Karpas-422 (cell line): ENCODE measurements around the gene TMEM125. TPM values are rescaled to one million over a fixed set of nuclear protein-coding genes. Genes with fewer than 3 reads are reported as not detected.

Experiments used
- DNase-seq: peaks from one replicate; pipeline ENCODE4 v3.0.0-alpha.2; 2015
- H2AFZ ChIP-seq: fragments of 200-600 bp; sonication (generic); 2 replicates; pipeline ENCODE4 v1.6.1; 2014; ENCODE audit warnings: antibody characterized with exemption, low read length, mixed read lengths
- H3K27ac ChIP-seq: fragments of 200-600 bp; sonication (generic); 2 replicates; pipeline ENCODE4 v1.5.1; 2014; ENCODE audit warnings: mild to moderate bottlenecking, low read length, moderate library complexity
- H3K27me3 ChIP-seq: fragments of 200-600 bp; sonication (generic); 2 replicates; pipeline ENCODE4 v1.6.1; 2014; ENCODE audit warnings: low read length, mixed read lengths
- H3K36me3 ChIP-seq: fragments of 200-600 bp; sonication (generic); 2 replicates; pipeline ENCODE4 v1.6.1; 2014; ENCODE audit warnings: low read length, mixed read lengths; ENCODE audit not compliant: insufficient read depth
- H3K4me1 ChIP-seq: fragments of 200-600 bp; sonication (generic); 2 replicates; pipeline ENCODE4 v1.6.1; 2014; ENCODE audit warnings: mild to moderate bottlenecking, low read length, mixed read lengths
- H3K4me2 ChIP-seq: fragments of 200-600 bp; sonication (generic); 2 replicates; pipeline ENCODE4 v1.6.1; 2014; ENCODE audit warnings: low read length, low read depth, mild to moderate bottlenecking; ENCODE audit not compliant: poor library complexity, severe bottlenecking
- H3K4me3 ChIP-seq: fragments of 200-600 bp; sonication (generic); 2 replicates; pipeline ENCODE4 v1.5.1; 2014; ENCODE audit warnings: mild to moderate bottlenecking, antibody characterized with exemption, low read length, mixed read lengths
- H3K79me2 ChIP-seq: fragments of 200-600 bp; sonication (generic); 2 replicates; pipeline ENCODE4 v1.6.1; 2014; ENCODE audit warnings: mild to moderate bottlenecking, low read length, mixed read lengths
- H3K9ac ChIP-seq: fragments of 200-600 bp; sonication (generic); 2 replicates; pipeline ENCODE4 v1.6.0; 2014; ENCODE audit warnings: low read length
- H3K9me2 ChIP-seq: fragments of 200-600 bp; sonication (generic), shearing (Covaris generic); replicated peaks from 2 replicates; pipeline ENCODE4 v1.6.0; 2014; ENCODE audit warnings: mild to moderate bottlenecking, low read length, moderate library complexity; ENCODE audit not compliant: insufficient read depth
- H3K9me3 ChIP-seq: fragments of 300-700, 200-600 bp; sonication (generic); 2 replicates; pipeline ENCODE4 v1.6.1; 2014; ENCODE audit warnings: low read length, mixed read lengths
- H4K20me1 ChIP-seq: fragments of 200-600 bp; sonication (generic); 2 replicates; pipeline ENCODE4 v1.6.1; 2014; ENCODE audit warnings: mild to moderate bottlenecking, antibody characterized with exemption, low read length, low read depth; ENCODE audit not compliant: insufficient read depth
- total RNA-seq: library from RNA; depleted of rRNA; stranded (reverse); fragments of >200 nt; shearing (Covaris generic); gene quantifications from 2 replicates; pipeline ENCODE4 v1.2.3, GENCODE V29; 2014; ENCODE audit warnings: low replicate concordance

The TMEM125 gene
- total RNA-seq, 1 experiment from 2014 or later: not detected

- Histone ChIP-seq H3K9ac (no peak overlapping the region), H4K20me1 (no peaks in the 10 kb centered on the region), H3K4me3 (no peak overlapping the region), H3K4me1 (no peaks in the 10 kb centered on the region), H3K36me3 (no peaks in the 10 kb centered on the region), H3K79me2 (no peaks in the 10 kb centered on the region), H3K4me2 (no peak overlapping the region), H3K27me3 (no peaks in the 10 kb centered on the region), H3K9me2 (no peaks in the 10 kb centered on the region), H3K9me3 (no peaks in the 10 kb centered on the region), H3K27ac (no peak overlapping the region), H2AFZ (no peak overlapping the region)
- no peak for DNase-seq
Measured at GRCh38 chr1:43312663-43313515, 43.1 kb downstream of the TMEM125 start.

- Histone ChIP-seq H3K27ac (no peak overlapping the region), H3K9me2 (no peaks in the 10 kb centered on the region), H3K9me3 (no peaks in the 10 kb centered on the region), H2AFZ (no peak overlapping the region), H3K9ac (no peak overlapping the region), H3K4me3 (no peak overlapping the region), H3K79me2 (no peaks in the 10 kb centered on the region), H4K20me1 (no peaks in the 10 kb centered on the region), H3K4me1 (no peaks in the 10 kb centered on the region), H3K36me3 (no peaks in the 10 kb centered on the region), H3K27me3 (no peaks in the 10 kb centered on the region), H3K4me2 (no peak overlapping the region)
- DNase-seq: no peak
Measured at GRCh38 chr1:43313771-43314170, 44.0 kb downstream of the TMEM125 start.

GRCh38 chr1:43314233-43314632 lies 44.5 kb downstream of the TMEM125 start:
- no peaks in the 10 kb centered on the region for H3K4me1 ChIP-seq
- H3K27me3 ChIP-seq: no peaks in the 10 kb centered on the region
- no peaks in the 10 kb centered on the region for H4K20me1 ChIP-seq
- H3K79me2 ChIP-seq: no peaks in the 10 kb centered on the region
- H3K9me3 ChIP-seq: no peaks in the 10 kb centered on the region
- H3K9ac ChIP-seq: no peak overlapping the region
- no peaks in the 10 kb centered on the region for H3K9me2 ChIP-seq
- no peak overlapping the region for H3K4me2 ChIP-seq
- DNase-seq: no peak
- H2AFZ ChIP-seq: no peak overlapping the region
- H3K4me3 ChIP-seq: no peak overlapping the region
- H3K27ac ChIP-seq: no peak overlapping the region
- H3K36me3 ChIP-seq: no peaks in the 10 kb centered on the region

- no peak overlapping the region for H2AFZ ChIP-seq
- no peaks in the 10 kb centered on the region for H3K27me3 ChIP-seq
- no peak overlapping the region for H3K9ac ChIP-seq
- no peaks in the 10 kb centered on the region for H3K36me3 ChIP-seq
- no peaks in the 10 kb centered on the region for H3K9me3 ChIP-seq
- H3K4me1 ChIP-seq: no peaks in the 10 kb centered on the region
- H4K20me1 ChIP-seq: no peaks in the 10 kb centered on the region
- H3K9me2 ChIP-seq: no peaks in the 10 kb centered on the region
- H3K4me3 ChIP-seq: no peak overlapping the region
- DNase-seq: no peak
- H3K27ac ChIP-seq: no peak overlapping the region
- H3K4me2 ChIP-seq: no peak overlapping the region
- no peaks in the 10 kb centered on the region for H3K79me2 ChIP-seq
Measured at GRCh38 chr1:43315481-43315880, 45.7 kb downstream of the TMEM125 start.

- Histone ChIP-seq H3K4me2 (no peak overlapping the region), H3K4me1 (no peaks in the 10 kb centered on the region), H3K4me3 (no peak overlapping the region), H3K9me2 (no peaks in the 10 kb centered on the region), H3K27ac (no peak overlapping the region), H2AFZ (no peak overlapping the region), H3K9ac (no peak overlapping the region), H4K20me1 (no peaks in the 10 kb centered on the region), H3K36me3 (no peaks in the 10 kb centered on the region), H3K79me2 (no peaks in the 10 kb centered on the region), H3K9me3 (no peaks in the 10 kb centered on the region), H3K27me3 (no peaks in the 10 kb centered on the region)
- DNase-seq: no peak
Measured at GRCh38 chr1:43315963-43316737, 46.4 kb downstream of the TMEM125 start.

GRCh38 chr1:43316738-43317520 lies 47.1 kb downstream of the TMEM125 start:
- Histone ChIP-seq H3K27ac (no peak overlapping the region), H3K9me2 (no peaks in the 10 kb centered on the region), H3K4me1 (no peaks in the 10 kb centered on the region), H3K79me2 (no peaks in the 10 kb centered on the region), H4K20me1 (no peaks in the 10 kb centered on the region), H3K4me3 (no peak overlapping the region), H3K36me3 (no peaks in the 10 kb centered on the region), H3K4me2 (no peak overlapping the region), H3K27me3 (no peaks in the 10 kb centered on the region), H3K9me3 (no peaks in the 10 kb centered on the region), H3K9ac (no peak overlapping the region), H2AFZ (no peak overlapping the region)
- DNase-seq: no peak

GRCh38 chr1:43317817-43318471 lies 48.2 kb downstream of the TMEM125 start:
- H3K4me1 ChIP-seq: no peaks in the 10 kb centered on the region
- no peaks in the 10 kb centered on the region for H3K36me3 ChIP-seq
- no peaks in the 10 kb centered on the region for H4K20me1 ChIP-seq
- no peak overlapping the region for H3K4me2 ChIP-seq
- H3K79me2 ChIP-seq: no peaks in the 10 kb centered on the region
- H3K4me3 ChIP-seq: no peak overlapping the region
- no peaks in the 10 kb centered on the region for H3K27me3 ChIP-seq
- H3K27ac ChIP-seq: no peak overlapping the region
- no peaks in the 10 kb centered on the region for H3K9me3 ChIP-seq
- H3K9me2 ChIP-seq: no peaks in the 10 kb centered on the region
- DNase-seq: no peak
- H3K9ac ChIP-seq: no peak overlapping the region
- no peak overlapping the region for H2AFZ ChIP-seq
